ENCODE measurements around the gene CCM2. TPM values are rescaled to one million over a fixed set of nuclear protein-coding genes. Genes with fewer than 3 reads are reported as not detected.

The CCM2 gene
- total and polyA plus RNA-seq, 4 donors = 25.8 to 48.9 (median 41.6) TPM

DNA sequence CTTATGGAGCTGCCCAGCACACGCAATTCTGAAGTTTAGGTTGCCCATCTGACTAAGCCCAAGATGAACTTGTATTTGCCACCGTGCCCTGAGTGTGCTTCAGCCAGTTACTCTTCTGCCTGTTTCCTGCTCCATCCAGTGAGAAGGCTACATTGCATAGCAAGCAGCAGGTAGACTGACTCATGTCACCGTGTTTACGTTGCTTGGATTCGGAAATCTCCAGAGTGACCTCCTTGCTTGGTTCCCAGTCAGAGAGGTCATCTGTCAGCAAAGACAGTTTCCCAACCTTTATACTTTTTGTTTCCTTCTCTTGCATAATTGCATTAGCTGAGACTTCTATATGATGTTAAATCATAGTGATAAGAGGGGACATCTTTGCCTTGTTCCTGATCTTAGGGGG is 57.9 kb downstream of the CCM2 start:
- Histone ChIP-seq H3K9me3 (ENCODE audit: control insufficient read depth, insufficient read depth, low read length) (no peaks in the 10 kb centered on the region), H3K27me3 (ENCODE audit: control insufficient read depth, insufficient read depth, low read length) (no peaks in the 10 kb centered on the region), H3K4me1 (ENCODE audit: control insufficient read depth, insufficient read depth, low read length) (no peaks in the 10 kb centered on the region), H3K36me3 (ENCODE audit: control insufficient read depth, insufficient read depth, low read length) (no peaks in the 10 kb centered on the region), H3K27ac (ENCODE audit: low read depth, low read length) (no peak overlapping the region), H3K4me3 (ENCODE audit: low read depth, low read length) (no peak overlapping the region)
- 96% methylated on average over 3 of the region's 5 CpGs for WGBS (ENCODE audit: insufficient coverage)
- DNase-seq (ENCODE audit: low read depth in 4 of 6, low spot score in 6 of 6) = no peak

DNA sequence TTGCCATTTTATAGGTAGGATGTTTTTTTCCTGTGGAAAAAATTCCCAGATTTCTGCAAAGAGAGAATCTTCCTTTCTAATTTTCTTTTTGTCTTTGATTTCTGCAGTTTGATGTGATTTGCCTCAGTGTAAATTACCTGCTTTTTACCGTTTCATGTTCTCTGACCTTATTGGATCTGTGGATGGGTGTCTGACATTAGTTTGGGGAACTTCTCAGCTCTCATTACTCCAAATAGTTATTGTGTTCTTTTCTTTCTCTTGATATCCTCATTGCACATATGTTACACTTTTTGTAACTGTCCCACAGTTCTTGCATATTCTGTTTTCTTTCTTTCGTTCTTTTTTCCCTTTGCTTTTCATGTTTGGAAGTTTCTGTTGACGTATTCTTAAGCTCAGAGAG is 60.3 kb downstream of the CCM2 start:
- WGBS (ENCODE audit: insufficient coverage) = 88% methylated on average over 1 of the region's 3 CpGs

DNA sequence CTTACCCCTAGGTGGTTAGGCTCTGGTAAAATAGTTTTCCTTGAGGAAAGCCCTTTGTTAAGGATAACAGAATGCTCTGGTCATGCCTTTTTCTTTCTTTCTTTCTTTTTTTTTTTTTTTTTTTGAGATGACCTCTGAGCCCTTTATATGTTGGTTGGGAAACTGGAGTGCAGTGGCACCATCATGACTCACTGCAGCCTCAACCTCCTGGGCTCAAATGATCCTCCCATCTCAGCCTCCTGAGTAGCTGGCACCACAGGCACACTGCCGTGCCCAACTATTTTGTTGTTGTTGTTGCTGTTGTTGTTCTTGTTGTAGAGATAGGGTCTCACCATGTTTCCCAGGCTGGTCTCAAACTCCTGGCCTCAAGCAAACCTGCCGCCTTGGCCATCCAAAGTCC is 61.4 kb downstream of the CCM2 start:
- no peak for DNase-seq (ENCODE audit: low read depth in 4 of 6, low spot score in 6 of 6)
- no peaks in the 10 kb centered on the region for H3K27me3 ChIP-seq (ENCODE audit: control insufficient read depth, insufficient read depth, low read length)
- H3K9me3 ChIP-seq (ENCODE audit: control insufficient read depth, insufficient read depth, low read length) = no peaks in the 10 kb centered on the region
- no peaks in the 10 kb centered on the region for H3K4me1 ChIP-seq (ENCODE audit: control insufficient read depth, insufficient read depth, low read length)
- H3K36me3 ChIP-seq (ENCODE audit: control insufficient read depth, insufficient read depth, low read length) = peaks cover 12% of the 10 kb centered on the region
- WGBS (ENCODE audit: insufficient coverage) = no CpG with 5 or more reads among the region's 2 CpGs
- H3K27ac ChIP-seq (ENCODE audit: low read depth, low read length) = no peak overlapping the region
- no peak overlapping the region for H3K4me3 ChIP-seq (ENCODE audit: low read depth, low read length)

More for the DNA sequence above, 60.3 kb downstream of the CCM2 start:
- Histone ChIP-seq H3K9me3 (ENCODE audit: control insufficient read depth, insufficient read depth, low read length) (no peaks in the 10 kb centered on the region), H3K27ac (ENCODE audit: low read depth, low read length) (no peak overlapping the region), H3K4me1 (ENCODE audit: control insufficient read depth, insufficient read depth, low read length) (no peaks in the 10 kb centered on the region), H3K36me3 (ENCODE audit: control insufficient read depth, insufficient read depth, low read length) (peaks cover 9% of the 10 kb centered on the region), H3K27me3 (ENCODE audit: control insufficient read depth, insufficient read depth, low read length) (no peaks in the 10 kb centered on the region), H3K4me3 (ENCODE audit: low read depth, low read length) (no peak overlapping the region)
- no peak for DNase-seq (ENCODE audit: low read depth in 4 of 6, low spot score in 6 of 6)

DNA sequence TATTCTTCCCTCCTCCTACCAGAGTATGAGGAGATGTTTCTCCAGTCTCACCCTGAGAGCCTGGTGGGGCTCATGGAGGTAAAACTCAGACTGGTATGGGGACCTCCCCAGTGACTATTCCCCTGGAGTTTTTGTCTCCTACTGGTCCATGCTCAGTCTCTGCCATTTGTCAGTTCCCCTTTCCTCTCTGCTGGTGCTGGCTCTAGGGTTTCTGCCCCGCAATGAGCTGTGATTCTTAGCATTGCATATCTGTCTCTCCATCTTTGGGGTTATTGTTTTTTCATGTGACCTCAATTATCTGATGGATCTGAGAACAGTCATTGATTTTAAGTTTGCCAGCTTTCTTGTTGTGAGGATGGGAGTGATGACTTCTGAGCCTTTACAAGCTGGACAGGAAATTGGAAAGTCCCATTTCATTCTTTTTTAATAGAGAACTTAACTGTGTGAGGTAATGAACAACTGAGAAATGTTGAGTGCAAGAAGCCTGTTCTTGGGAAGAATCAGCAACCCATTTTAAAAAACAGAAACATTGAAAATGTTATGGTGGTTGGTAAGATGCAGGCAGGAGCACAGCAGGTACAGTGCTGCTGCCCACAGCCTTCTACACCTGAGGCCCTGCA is 61.9 kb downstream of the CCM2 start:
- H3K27ac ChIP-seq (ENCODE audit: low read depth, low read length) = no peak overlapping the region
- no peak overlapping the region for H3K4me3 ChIP-seq (ENCODE audit: low read depth, low read length)
- no peaks in the 10 kb centered on the region for H3K9me3 ChIP-seq (ENCODE audit: control insufficient read depth, insufficient read depth, low read length)
- H3K36me3 ChIP-seq (ENCODE audit: control insufficient read depth, insufficient read depth, low read length) = peaks cover 12% of the 10 kb centered on the region
- H3K27me3 ChIP-seq (ENCODE audit: control insufficient read depth, insufficient read depth, low read length) = no peaks in the 10 kb centered on the region
- WGBS (ENCODE audit: insufficient coverage) = no CpG with 5 or more reads among the region's 1 CpG
- H3K4me1 ChIP-seq (ENCODE audit: control insufficient read depth, insufficient read depth, low read length) = no peaks in the 10 kb centered on the region
- no peak for DNase-seq (ENCODE audit: low read depth in 4 of 6, low spot score in 6 of 6)

DNA sequence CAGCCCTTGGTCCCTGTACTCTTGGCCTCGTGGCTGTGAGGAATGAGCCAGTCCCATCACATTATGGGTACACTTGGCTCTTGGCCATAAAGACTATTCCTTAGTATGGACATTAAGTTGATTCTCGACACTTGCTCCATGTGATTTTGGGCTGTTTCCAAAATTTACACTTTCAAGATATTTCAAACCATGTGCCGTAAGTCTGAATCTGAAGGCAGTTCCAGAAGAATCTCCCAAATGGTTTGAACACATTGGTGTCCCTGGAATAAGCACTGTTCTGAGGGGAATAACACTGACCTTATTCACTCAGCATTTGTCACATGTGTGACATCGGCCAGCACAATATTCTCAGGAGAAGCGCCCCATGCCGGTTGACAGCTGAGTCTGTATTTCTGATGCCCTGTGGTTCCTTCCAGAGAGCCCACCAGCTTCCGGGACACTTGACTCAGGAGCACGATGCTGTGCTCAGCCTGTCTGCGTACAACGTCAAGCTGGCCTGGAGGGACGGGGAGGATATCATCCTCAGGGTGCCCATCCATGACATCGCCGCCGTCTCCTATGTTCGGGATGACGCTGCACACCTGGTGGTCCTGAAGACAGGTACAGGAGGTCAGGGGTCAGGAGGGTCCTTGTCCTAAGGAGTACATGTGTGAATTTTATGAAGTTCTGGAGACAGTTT is 64.2 kb downstream of the CCM2 start:
- Histone ChIP-seq H3K4me3 (ENCODE audit: low read depth, low read length) (no peak overlapping the region), H3K4me1 (ENCODE audit: control insufficient read depth, insufficient read depth, low read length) (no peaks in the 10 kb centered on the region), H3K27ac (ENCODE audit: low read depth, low read length) (no peak overlapping the region), H3K36me3 (ENCODE audit: control insufficient read depth, insufficient read depth, low read length) (peaks cover 27% of the 10 kb centered on the region), H3K27me3 (ENCODE audit: control insufficient read depth, insufficient read depth, low read length) (no peaks in the 10 kb centered on the region), H3K9me3 (ENCODE audit: control insufficient read depth, insufficient read depth, low read length) (no peaks in the 10 kb centered on the region)
- no peak for DNase-seq (ENCODE audit: low read depth in 4 of 6, low spot score in 6 of 6)
- 96% methylated on average over 15 of the region's 16 CpGs for WGBS (ENCODE audit: insufficient coverage)

DNA sequence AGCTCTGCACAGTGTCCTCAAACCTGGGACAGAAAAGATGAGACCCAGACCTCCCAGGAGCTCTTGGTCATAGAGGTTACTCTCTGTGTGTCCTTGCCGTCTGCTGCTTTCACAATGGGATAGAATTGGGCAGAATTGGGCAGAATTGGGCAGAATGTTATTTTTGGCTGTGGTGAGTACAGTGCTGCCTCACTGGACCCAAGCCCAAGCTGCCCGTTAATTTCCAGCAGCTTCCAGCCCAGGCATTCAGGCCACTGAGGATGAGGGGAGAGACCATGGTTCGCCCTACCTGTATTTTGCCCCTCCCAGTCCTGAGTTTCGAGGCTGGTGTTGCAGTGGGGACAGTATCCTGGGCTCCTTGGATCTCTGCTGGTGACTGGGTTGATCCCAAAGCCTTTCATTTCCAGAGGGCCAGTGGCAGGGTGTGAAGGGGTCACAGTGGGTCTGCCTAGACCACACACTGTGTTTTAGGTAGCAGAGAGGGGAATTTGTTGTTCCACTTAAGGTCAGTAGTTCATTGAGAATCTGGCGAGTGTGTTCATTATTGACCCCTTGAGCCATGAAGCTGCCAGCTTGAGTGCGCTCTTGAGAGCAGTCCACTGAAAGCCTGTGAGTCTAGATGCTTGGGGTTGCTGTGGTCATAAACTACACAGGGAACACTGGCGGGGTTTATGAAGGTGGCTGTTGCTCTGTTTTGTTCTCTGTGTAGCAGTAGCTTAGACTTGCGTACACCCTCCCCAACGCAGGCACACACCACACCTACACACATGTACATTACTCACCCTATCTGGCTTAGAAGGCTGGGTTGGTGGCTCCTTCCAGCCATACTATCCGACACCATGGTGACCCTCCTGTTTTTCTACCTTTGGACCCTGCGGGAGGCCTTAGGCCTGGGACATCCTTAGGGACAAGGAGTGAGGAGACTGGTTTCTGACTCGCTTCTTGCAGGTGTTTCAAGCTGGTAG is 65.3 kb downstream of the CCM2 start:
- Histone ChIP-seq H3K4me1 (ENCODE audit: control insufficient read depth, insufficient read depth, low read length) (no peaks in the 10 kb centered on the region), H3K27me3 (ENCODE audit: control insufficient read depth, insufficient read depth, low read length) (no peaks in the 10 kb centered on the region), H3K4me3 (ENCODE audit: low read depth, low read length) (no peak overlapping the region), H3K27ac (ENCODE audit: low read depth, low read length) (no peak overlapping the region), H3K9me3 (ENCODE audit: control insufficient read depth, insufficient read depth, low read length) (no peaks in the 10 kb centered on the region), H3K36me3 (ENCODE audit: control insufficient read depth, insufficient read depth, low read length) (peaks cover 38% of the 10 kb centered on the region)
- DNase-seq (ENCODE audit: low read depth in 4 of 6, low spot score in 6 of 6) = no peak
- WGBS (ENCODE audit: insufficient coverage) = 84% methylated on average over 5 of the region's 12 CpGs

DNA sequence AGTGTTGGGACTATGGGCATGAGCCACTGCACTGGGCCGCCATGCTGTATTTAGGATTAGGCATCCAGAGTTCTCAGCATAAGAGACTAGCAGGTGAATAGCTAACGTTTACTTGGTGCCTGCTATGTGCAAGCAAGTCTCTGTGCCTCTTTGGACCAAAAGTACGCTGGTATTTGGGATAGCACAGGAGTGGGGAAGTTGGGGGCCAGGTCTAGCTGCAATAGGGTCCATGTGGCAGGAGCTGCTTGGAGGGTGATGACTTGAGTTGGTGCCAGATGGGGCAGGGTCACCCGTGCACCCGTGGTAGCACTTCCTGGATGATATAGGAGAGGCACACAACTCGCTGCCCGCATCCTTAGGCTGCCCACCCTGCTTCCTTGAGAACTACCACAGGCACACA is 66.4 kb downstream of the CCM2 start:
- no peaks in the 10 kb centered on the region for H3K4me1 ChIP-seq (ENCODE audit: control insufficient read depth, insufficient read depth, low read length)
- H3K27ac ChIP-seq (ENCODE audit: low read depth, low read length) = no peak overlapping the region
- no peak overlapping the region for H3K4me3 ChIP-seq (ENCODE audit: low read depth, low read length)
- peaks cover 40% of the 10 kb centered on the region for H3K36me3 ChIP-seq (ENCODE audit: control insufficient read depth, insufficient read depth, low read length)
- no peaks in the 10 kb centered on the region for H3K9me3 ChIP-seq (ENCODE audit: control insufficient read depth, insufficient read depth, low read length)
- WGBS (ENCODE audit: insufficient coverage) = 96% methylated on average over 3 of the region's 7 CpGs
- H3K27me3 ChIP-seq (ENCODE audit: control insufficient read depth, insufficient read depth, low read length) = no peaks in the 10 kb centered on the region
- no peak for DNase-seq (ENCODE audit: low read depth in 4 of 6, low spot score in 6 of 6)

DNA sequence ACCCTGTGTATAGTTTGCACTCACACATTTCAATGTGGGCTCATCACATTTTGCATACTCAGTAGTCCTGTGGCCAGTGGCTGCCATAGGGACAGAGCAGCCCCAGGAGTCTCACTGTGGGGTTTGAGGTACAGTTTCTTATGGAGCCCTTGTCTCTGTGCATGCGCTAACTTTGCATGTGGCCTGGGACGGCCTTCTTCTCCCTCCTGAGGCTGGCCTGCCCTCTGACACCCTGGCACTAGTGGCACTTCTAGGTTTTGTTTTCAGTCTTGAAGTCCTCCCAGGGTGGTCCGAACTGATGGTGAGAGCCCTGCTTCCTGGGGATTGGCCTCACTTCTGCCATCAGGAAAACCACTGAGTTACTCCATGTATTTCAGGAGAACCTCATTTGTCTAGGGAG is 67.6 kb downstream of the CCM2 start:
- H3K9me3 ChIP-seq (ENCODE audit: control insufficient read depth, insufficient read depth, low read length) = no peaks in the 10 kb centered on the region

DNA sequence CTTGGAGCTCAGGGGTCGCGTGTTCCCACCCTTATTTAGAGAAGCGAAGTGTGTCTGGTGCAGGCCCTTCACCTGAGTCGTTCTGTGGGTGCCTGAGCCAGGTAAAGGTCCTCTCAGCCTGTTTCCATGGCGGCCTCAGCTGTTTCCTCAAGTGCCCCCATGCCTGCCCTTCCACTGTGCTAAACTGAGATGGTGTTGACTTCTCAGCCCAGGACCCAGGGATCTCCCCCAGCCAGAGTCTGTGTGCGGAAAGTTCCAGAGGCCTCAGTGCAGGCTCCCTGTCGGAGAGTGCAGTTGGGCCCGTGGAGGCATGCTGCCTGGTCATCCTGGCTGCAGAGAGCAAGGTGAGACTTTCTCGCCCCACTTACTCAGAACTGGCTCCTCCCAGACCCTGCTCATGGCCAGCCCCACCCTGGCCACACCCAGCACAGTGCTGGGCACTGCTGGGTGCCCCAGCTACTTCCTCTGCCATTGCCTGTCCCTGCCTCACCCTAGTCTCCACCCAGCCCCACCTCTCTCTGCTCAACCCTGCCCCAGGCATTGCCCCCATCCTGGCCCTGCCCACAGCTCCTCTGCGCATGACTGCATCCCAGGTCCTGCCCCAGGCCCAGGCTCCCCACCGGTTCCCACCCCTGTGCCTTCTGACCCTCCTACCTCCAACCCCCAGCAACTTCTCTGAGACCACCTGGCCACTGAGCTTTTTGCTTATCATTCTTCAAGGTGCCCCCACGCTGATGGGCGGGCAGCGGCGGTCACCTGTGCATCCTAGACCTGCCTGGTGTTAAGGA is 68.4 kb downstream of the CCM2 start:
- peaks cover 7% of the 10 kb centered on the region for H3K4me1 ChIP-seq (ENCODE audit: control insufficient read depth, insufficient read depth, low read length)
- H3K36me3 ChIP-seq (ENCODE audit: control insufficient read depth, insufficient read depth, low read length) = peaks cover 52% of the 10 kb centered on the region
- WGBS (ENCODE audit: insufficient coverage) = 94% methylated on average over 11 of the region's 15 CpGs
- no peak for DNase-seq (ENCODE audit: low read depth in 4 of 6, low spot score in 6 of 6)
- no peaks in the 10 kb centered on the region for H3K9me3 ChIP-seq (ENCODE audit: control insufficient read depth, insufficient read depth, low read length)
- H3K27me3 ChIP-seq (ENCODE audit: control insufficient read depth, insufficient read depth, low read length) = no peaks in the 10 kb centered on the region
- no peak overlapping the region for H3K4me3 ChIP-seq (ENCODE audit: low read depth, low read length)
- H3K27ac ChIP-seq (ENCODE audit: low read depth, low read length) = no peak overlapping the region

More for the DNA sequence above, 67.6 kb downstream of the CCM2 start:
- DNase-seq (ENCODE audit: low read depth in 4 of 6, low spot score in 6 of 6) = no peak
- Histone ChIP-seq H3K27ac (ENCODE audit: low read depth, low read length) (no peak overlapping the region), H3K4me1 (ENCODE audit: control insufficient read depth, insufficient read depth, low read length) (no peaks in the 10 kb centered on the region), H3K4me3 (ENCODE audit: low read depth, low read length) (no peak overlapping the region), H3K36me3 (ENCODE audit: control insufficient read depth, insufficient read depth, low read length) (peaks cover 43% of the 10 kb centered on the region), H3K27me3 (ENCODE audit: control insufficient read depth, insufficient read depth, low read length) (no peaks in the 10 kb centered on the region)
- WGBS (ENCODE audit: insufficient coverage) = 96% methylated on average over 2 of the region's 3 CpGs
